ENCODE data around the gene APOLD1. TPM values are rescaled to one million over a fixed set of nuclear protein-coding genes. Genes with fewer than 3 reads are reported as not detected.

Gene APOLD1, protein sequence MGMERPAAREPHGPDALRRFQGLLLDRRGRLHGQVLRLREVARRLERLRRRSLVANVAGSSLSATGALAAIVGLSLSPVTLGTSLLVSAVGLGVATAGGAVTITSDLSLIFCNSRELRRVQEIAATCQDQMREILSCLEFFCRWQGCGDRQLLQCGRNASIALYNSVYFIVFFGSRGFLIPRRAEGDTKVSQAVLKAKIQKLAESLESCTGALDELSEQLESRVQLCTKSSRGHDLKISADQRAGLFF
- total RNA-seq = 6.6 and 7.6 TPM in 2 replicates

DNA sequence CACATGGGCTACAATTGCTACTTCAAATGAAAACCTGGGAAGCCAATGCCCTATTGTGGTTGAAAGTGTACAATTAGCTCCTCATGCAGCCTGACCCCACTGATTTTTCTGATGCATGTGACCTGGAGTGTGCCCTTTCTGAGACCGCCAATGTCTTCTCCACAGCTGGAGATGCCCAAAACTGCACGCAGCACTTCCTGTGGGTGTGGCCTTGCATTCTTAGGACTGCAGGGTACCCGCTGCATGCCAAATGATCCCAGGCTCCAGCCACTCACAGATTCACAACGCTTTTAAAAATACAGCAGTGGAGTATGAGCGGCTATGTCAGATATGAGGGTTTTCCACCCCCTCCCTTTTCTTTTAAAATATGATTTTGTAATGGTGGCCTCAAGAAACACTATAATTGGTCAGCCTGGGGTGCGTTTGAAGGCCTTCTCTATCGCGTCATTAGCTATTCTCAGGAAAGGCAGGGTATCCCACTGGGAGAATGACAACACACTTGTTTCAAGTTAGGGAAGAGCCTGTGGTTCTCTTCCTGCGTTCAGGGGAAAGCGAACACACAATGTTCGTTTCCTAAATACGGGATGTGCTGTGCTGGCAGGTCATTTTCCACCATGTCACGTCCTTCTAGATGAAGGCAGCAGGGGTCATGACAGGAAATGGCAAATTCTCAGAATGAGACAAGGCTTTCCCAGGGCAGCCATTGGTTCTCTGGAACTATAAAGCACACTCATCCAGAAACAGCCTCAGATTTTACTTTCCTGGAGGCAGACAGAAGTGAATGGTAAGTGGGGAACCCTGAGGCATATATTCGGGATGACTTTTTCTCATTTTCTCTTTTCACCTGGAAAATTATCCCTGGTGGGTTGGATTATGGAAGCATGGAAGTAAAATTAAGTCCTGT lies at the start of gene APOLD1:
TSS of gene APOLD1 (plus strand) at position 749 of the 904 bp plus-strand sequence. CDS start at position 782, 33 bp downstream.

DNA sequence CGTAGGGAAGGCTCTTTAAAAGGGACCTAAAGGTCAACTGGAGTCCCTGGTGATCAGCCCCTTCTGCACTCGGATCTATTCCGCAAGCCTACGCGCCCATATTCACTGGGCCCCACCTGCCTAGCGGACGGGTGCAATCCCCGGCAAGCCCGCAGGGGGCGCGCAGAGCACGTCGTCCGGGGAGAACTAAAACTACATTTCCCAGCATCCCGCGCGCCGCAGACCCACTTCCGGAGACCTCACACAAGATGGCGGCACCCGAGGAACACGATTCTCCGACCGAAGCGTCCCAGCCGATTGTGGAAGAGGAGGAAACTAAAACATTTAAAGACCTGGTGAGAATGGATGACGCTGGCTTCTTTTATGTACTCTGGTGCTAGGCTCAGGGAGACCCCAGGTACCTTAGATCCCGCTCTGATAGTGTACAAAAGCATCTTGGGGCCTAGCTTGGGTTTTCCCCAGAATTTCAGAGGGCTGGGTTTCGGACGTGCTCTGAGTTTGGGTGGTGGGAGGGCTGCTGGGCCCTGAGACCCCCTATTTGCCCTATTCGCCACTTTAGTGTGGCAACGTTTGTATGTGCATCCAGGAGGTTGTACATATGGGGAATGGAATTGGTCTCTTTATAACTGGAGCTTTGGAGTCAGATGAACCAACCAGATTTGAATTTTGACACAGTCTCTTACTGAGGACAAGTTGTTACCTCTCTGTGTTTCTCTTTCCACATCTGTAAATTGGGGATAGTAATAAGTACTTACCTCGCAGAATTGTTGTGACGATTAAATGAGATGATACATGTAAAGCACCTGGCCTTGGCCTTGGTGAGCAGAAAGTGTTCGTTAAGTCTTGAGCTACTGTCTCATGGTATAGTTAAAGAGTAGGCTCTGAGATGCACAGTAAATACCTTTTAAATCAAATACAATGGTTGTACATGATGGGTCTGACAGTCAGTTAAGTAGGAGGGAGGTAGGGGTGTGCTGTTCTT lies 28.0 kb downstream of the APOLD1 start, which contains the start of gene DDX47:
TSS of gene DDX47 (plus strand) at position 227 of the 982 bp plus-strand sequence. CDS start at position 249, 22 bp downstream.

Other genes with a start within 250 kb of the APOLD1 start
- 4.3 and 7.6 TPM in 2 replicates for gene DUSP16, start 222.8 kb upstream of the APOLD1 start, total RNA-seq
- 24.2 and 26.6 TPM in 2 replicates for gene CREBL2, start 173.8 kb upstream of the APOLD1 start, total RNA-seq
- gene GPR19, start 89.5 kb upstream of the APOLD1 start, total RNA-seq = 0.35 TPM in 1 of 2 replicates, not detected in the other
- gene CDKN1B, start 68.3 kb upstream of the APOLD1 start, total RNA-seq = 21.0 and 22.7 TPM in 2 replicates
- gene DDX47, start 27.7 kb downstream of the APOLD1 start, total RNA-seq = 84.7 and 96.3 TPM in 2 replicates
- 93.8 and 116 TPM in 2 replicates for gene GPRC5A, start 105.9 kb downstream of the APOLD1 start, total RNA-seq
- not detected in 2 replicates for gene GPRC5D, start 166.5 kb downstream of the APOLD1 start, total RNA-seq
- gene HEBP1, start 214.6 kb downstream of the APOLD1 start, total RNA-seq = 8.6 and 9.0 TPM in 2 replicates